Neural cell (in vitro differentiated cells): ENCODE measurements around the gene MS4A12.

Experiments used
- EP300 ChIP-seq: fragments of 450-650 bp; conservative IDR thresholded peaks from 2 replicates; pipeline ENCODE4 v1.6.1; 2014; ENCODE audit warnings: antibody characterized with exemption, mild to moderate bottlenecking, moderate library complexity; ENCODE audit not compliant: poor library complexity, severe bottlenecking
- EZH2 ChIP-seq: fragments of 200-600, 300-800 bp; shearing (Covaris generic), sonication (generic); IDR thresholded peaks from 2 replicates; pipeline ENCODE4 v1.6.1; 2014; ENCODE audit warnings: antibody characterized with exemption, low read length, borderline replicate concordance, mild to moderate bottlenecking; ENCODE audit not compliant: insufficient read depth, poor library complexity, severe bottlenecking
- POLR2AphosphoS5 ChIP-seq: IDR thresholded peaks from 2 replicates; pipeline ENCODE4 v1.6.1; 2012
- RAD21 ChIP-seq: fragments of 450-650 bp; conservative IDR thresholded peaks from 2 replicates; pipeline ENCODE4 v1.6.1; 2014; ENCODE audit warnings: antibody characterized with exemption, mild to moderate bottlenecking, moderate library complexity
- SMC3 ChIP-seq: fragments of 450-650 bp; conservative IDR thresholded peaks from 2 replicates; pipeline ENCODE4 v1.6.1; 2014; ENCODE audit warnings: antibody characterized with exemption, mild to moderate bottlenecking, moderate library complexity; ENCODE audit not compliant: poor library complexity
- TAF1 ChIP-seq: IDR thresholded peaks from 2 replicates; pipeline ENCODE4 v1.6.1; 2012; ENCODE audit warnings: low read depth
- TF ChIP-seq, protein P1 (sequence below): fragments of 450-650 bp; IDR thresholded peaks from 2 replicates; pipeline ENCODE4 v1.5.1; 2014; ENCODE audit warnings: antibody characterized with exemption, mild to moderate bottlenecking, moderate library complexity; ENCODE audit not compliant: poor library complexity, severe bottlenecking
- TF ChIP-seq, protein P2 (sequence below): IDR thresholded peaks from 2 replicates; pipeline ENCODE4 v1.6.1; 2012; ENCODE audit warnings: borderline replicate concordance

DNA sequence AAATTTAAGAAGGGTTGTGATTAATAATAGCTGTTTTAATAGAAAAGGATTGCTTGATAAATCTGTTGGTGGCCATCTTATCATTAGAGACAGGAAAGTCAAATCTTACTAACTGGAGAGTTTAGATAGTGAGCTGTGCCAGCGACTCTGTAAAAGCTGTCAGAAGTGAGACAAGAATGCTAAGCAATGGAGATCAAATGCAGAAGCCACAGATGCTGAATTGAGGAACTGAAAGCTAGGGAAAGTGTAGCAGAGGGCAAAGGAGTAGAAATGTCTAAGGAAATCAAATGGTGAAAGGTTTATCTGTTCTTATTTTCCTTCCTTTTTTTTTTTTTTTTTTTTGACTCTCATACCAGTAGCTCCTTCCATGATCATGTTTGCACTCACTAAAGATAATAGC, 36.4 kb downstream of the MS4A12 start:
- TF ChIP-seq, protein P1, sequence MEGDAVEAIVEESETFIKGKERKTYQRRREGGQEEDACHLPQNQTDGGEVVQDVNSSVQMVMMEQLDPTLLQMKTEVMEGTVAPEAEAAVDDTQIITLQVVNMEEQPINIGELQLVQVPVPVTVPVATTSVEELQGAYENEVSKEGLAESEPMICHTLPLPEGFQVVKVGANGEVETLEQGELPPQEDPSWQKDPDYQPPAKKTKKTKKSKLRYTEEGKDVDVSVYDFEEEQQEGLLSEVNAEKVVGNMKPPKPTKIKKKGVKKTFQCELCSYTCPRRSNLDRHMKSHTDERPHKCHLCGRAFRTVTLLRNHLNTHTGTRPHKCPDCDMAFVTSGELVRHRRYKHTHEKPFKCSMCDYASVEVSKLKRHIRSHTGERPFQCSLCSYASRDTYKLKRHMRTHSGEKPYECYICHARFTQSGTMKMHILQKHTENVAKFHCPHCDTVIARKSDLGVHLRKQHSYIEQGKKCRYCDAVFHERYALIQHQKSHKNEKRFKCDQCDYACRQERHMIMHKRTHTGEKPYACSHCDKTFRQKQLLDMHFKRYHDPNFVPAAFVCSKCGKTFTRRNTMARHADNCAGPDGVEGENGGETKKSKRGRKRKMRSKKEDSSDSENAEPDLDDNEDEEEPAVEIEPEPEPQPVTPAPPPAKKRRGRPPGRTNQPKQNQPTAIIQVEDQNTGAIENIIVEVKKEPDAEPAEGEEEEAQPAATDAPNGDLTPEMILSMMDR: no peak
- TF ChIP-seq, protein P2, sequence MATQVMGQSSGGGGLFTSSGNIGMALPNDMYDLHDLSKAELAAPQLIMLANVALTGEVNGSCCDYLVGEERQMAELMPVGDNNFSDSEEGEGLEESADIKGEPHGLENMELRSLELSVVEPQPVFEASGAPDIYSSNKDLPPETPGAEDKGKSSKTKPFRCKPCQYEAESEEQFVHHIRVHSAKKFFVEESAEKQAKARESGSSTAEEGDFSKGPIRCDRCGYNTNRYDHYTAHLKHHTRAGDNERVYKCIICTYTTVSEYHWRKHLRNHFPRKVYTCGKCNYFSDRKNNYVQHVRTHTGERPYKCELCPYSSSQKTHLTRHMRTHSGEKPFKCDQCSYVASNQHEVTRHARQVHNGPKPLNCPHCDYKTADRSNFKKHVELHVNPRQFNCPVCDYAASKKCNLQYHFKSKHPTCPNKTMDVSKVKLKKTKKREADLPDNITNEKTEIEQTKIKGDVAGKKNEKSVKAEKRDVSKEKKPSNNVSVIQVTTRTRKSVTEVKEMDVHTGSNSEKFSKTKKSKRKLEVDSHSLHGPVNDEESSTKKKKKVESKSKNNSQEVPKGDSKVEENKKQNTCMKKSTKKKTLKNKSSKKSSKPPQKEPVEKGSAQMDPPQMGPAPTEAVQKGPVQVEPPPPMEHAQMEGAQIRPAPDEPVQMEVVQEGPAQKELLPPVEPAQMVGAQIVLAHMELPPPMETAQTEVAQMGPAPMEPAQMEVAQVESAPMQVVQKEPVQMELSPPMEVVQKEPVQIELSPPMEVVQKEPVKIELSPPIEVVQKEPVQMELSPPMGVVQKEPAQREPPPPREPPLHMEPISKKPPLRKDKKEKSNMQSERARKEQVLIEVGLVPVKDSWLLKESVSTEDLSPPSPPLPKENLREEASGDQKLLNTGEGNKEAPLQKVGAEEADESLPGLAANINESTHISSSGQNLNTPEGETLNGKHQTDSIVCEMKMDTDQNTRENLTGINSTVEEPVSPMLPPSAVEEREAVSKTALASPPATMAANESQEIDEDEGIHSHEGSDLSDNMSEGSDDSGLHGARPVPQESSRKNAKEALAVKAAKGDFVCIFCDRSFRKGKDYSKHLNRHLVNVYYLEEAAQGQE: no peak
- no peak for TF ChIP-seq EP300
- no peak for TF ChIP-seq SMC3
- TF ChIP-seq EZH2: no peak
- TF ChIP-seq POLR2AphosphoS5: no peak
- TF ChIP-seq TAF1: no peak
- TF ChIP-seq RAD21: no peak
